Fibroblast of lung (primary cell): Measurements from ENCODE around the gene CBFB. TPM values are rescaled to one million over a fixed set of nuclear protein-coding genes. Genes with fewer than 3 reads are reported as not detected.

Source experiments
- DNase-seq, 2 donors: peaks; one replicate each; pipeline versions ENCODE4 v3.0.0 to v3.0.0-alpha.2; 2010; ENCODE audit warnings: low read depth in 2 of 2
- H2AFZ ChIP-seq: 2 replicates; pipeline ENCODE4 v1.5.1; 2012; ENCODE audit warnings: low read length, control low read depth, inconsistent platforms
- H3K27ac ChIP-seq: 2 replicates; pipeline ENCODE4 v1.5.1; 2011; ENCODE audit warnings: low read length, control low read depth; ENCODE audit not compliant: insufficient read depth
- H3K27me3 ChIP-seq: 2 replicates; pipeline ENCODE4 v1.5.1; 2011; ENCODE audit warnings: mild to moderate bottlenecking, low read length; ENCODE audit not compliant: control insufficient read depth, insufficient read depth
- H3K36me3 ChIP-seq: 2 replicates; pipeline ENCODE4 v1.5.1; 2011; ENCODE audit warnings: low read length; ENCODE audit not compliant: control insufficient read depth, insufficient read depth
- H3K4me1 ChIP-seq: 2 replicates; pipeline ENCODE4 v1.5.1; 2011; ENCODE audit warnings: low read length; ENCODE audit not compliant: control insufficient read depth, insufficient read depth; ENCODE audit errors: extremely low read depth
- H3K4me2 ChIP-seq: 2 replicates; pipeline ENCODE4 v1.5.1; 2011; ENCODE audit warnings: low read length, control low read depth; ENCODE audit not compliant: insufficient read depth; ENCODE audit errors: extremely low read depth
- H3K4me3 ChIP-seq, 4 experiments: fragments of 200-600 bp in 1 of 4; sonication (generic) in 1 of 4; replicated peaks in 1 of 4; 2 replicates each; pipeline ENCODE4 v1.5.1; 2011 to 2016; ENCODE audit warnings: low read length in 4 of 4, low read depth in 3 of 4, mild to moderate bottlenecking in 3 of 4, control low read depth in 2 of 4, inconsistent platforms in 1 of 4, mixed read lengths in 1 of 4; ENCODE audit not compliant: insufficient read depth in 1 of 4; ENCODE audit errors: control extremely low read depth in 1 of 4
- H3K79me2 ChIP-seq: 2 replicates; pipeline ENCODE4 v1.5.1; 2012; ENCODE audit warnings: mild to moderate bottlenecking, low read length, inconsistent platforms; ENCODE audit not compliant: control insufficient read depth, insufficient read depth
- H3K9ac ChIP-seq: 2 replicates; pipeline ENCODE4 v1.5.1; 2011; ENCODE audit warnings: mild to moderate bottlenecking, low read length, control low read depth; ENCODE audit not compliant: insufficient read depth
- H3K9me3 ChIP-seq: 2 replicates; pipeline ENCODE4 v1.5.1; 2012; ENCODE audit warnings: low read depth, low read length; ENCODE audit not compliant: control insufficient read depth, insufficient read depth
- H4K20me1 ChIP-seq: 2 replicates; pipeline ENCODE4 v1.5.1; 2011; ENCODE audit warnings: low read length; ENCODE audit not compliant: control insufficient read depth, insufficient read depth; ENCODE audit errors: extremely low read depth
- CTCF ChIP-seq, 2 donors: IDR thresholded peaks in 1 of 2; conservative IDR thresholded peaks in 1 of 2; 1 replicate in 1 of 2; 2 replicates in 1 of 2; pipeline ENCODE4 v1.5.1; 2011 to 2012; ENCODE audit warnings: low read length in 2 of 2, control low read depth in 1 of 2, inconsistent platforms in 1 of 2, low read depth in 1 of 2, mild to moderate bottlenecking in 1 of 2
- EZH2 ChIP-seq: IDR thresholded peaks from 2 replicates; pipeline ENCODE4 v1.5.1; 2012; ENCODE audit warnings: low read length, control low read depth, mild to moderate bottlenecking; ENCODE audit errors: missing control alignments
- polyA plus RNA-seq, 2 donors: library from polyadenylated mRNA; depleted of rRNA in 1 of 2; stranded (reverse) in 1 of 2; unstranded in 1 of 2; fragments of >200 nt; gene quantifications; 2 replicates each; pipeline ENCODE4 v1.2.1, GENCODE V29; 2011 to 2012; ENCODE audit warnings: missing spikeins in 1 of 2
- total RNA-seq: library from RNA; depleted of rRNA; stranded (reverse); fragments of >200 nt; gene quantifications from 2 replicates; pipeline ENCODE4 v1.2.1, GENCODE V29; 2014

Gene CBFB
- total and polyA plus RNA-seq, 2 donors (not counting 1 experiment from before 2014, with no cell fraction given) = 51.7 to 64.1 TPM

- Histone ChIP-seq H3K79me2 (peaks cover 50% of the 10 kb centered on the region), H3K9ac (peak overlapping the region; percentile 91), H4K20me1 (no peaks in the 10 kb centered on the region), H3K9me3 (no peaks in the 10 kb centered on the region), H3K27ac (peak overlapping the region; percentile 91), H3K4me1 (peaks cover 1% of the 10 kb centered on the region), H3K4me3 (peak overlapping the region; percentile 58 to 82 (median 66)), H2AFZ (peak overlapping the region; percentile 54), H3K36me3 (peaks cover 2% of the 10 kb centered on the region), H3K27me3 (no peaks in the 10 kb centered on the region), H3K4me2 (peak overlapping the region; percentile 98)
- TF ChIP-seq EZH2 (no peak), CTCF (conservative IDR thresholded peaks at IDR 0.05 in 1 of 2, IDR thresholded peaks at IDR 0.05 in 1 of 2; ENCODE audit: low read depth in 1 of 2, low read length in 2 of 2) (no peak)
- DNase-seq = peak; percentile 54 to 62
Observed at GRCh38 chr16:67029254-67030096, 526 bp downstream of the CBFB start.

GRCh38 chr16:67030221-67030962 lies 1.4 kb downstream of the CBFB start:
- Histone ChIP-seq H2AFZ (no peak overlapping the region), H3K79me2 (peaks cover 60% of the 10 kb centered on the region), H3K27me3 (no peaks in the 10 kb centered on the region), H3K4me2 (peak overlapping the region; percentile 98), H4K20me1 (no peaks in the 10 kb centered on the region), H3K36me3 (peaks cover 2% of the 10 kb centered on the region), H3K9me3 (no peaks in the 10 kb centered on the region), H3K9ac (peak overlapping the region; percentile 91), H3K27ac (peak overlapping the region; percentile 91), H3K4me1 (peaks cover 3% of the 10 kb centered on the region), H3K4me3 (peak overlapping the region; percentile 58 to 82 (median 66))
- DNase-seq = no peak
- TF ChIP-seq CTCF (conservative IDR thresholded peaks at IDR 0.05 in 1 of 2, IDR thresholded peaks at IDR 0.05 in 1 of 2; ENCODE audit: low read depth in 1 of 2, low read length in 2 of 2) (no peak), EZH2 (no peak)

- Histone ChIP-seq H3K4me1 (peaks cover 5% of the 10 kb centered on the region), H3K4me2 (peak overlapping the region; percentile 38), H3K27ac (no peak overlapping the region), H3K27me3 (no peaks in the 10 kb centered on the region), H3K9me3 (no peaks in the 10 kb centered on the region), H2AFZ (no peak overlapping the region), H4K20me1 (no peaks in the 10 kb centered on the region), H3K36me3 (peaks cover 2% of the 10 kb centered on the region), H3K79me2 (peaks cover 88% of the 10 kb centered on the region), H3K9ac (no peak overlapping the region), H3K4me3 (no peak overlapping the region)
- no peak for TF ChIP-seq EZH2
- no peak for TF ChIP-seq CTCF (conservative IDR thresholded peaks at IDR 0.05 in 1 of 2, IDR thresholded peaks at IDR 0.05 in 1 of 2; ENCODE audit: low read depth in 1 of 2, low read length in 2 of 2)
- peak; percentile 36 to 49 for DNase-seq
Observed at GRCh38 chr16:67034487-67034886, 5.5 kb downstream of the CBFB start.
